ENCODE measurements around the gene TPRG1L. TPM values are rescaled to one million over a fixed set of nuclear protein-coding genes. Genes with fewer than 3 reads are reported as not detected.
"Not testable (repeated sequence)": the region's sequence is repeated elsewhere in the genome, so short reads cannot be mapped to it uniquely, and the experiment has no call there.

TPRG1L gene
- 10.3 and 12.5 TPM in 2 replicates for total RNA-seq

DNA sequence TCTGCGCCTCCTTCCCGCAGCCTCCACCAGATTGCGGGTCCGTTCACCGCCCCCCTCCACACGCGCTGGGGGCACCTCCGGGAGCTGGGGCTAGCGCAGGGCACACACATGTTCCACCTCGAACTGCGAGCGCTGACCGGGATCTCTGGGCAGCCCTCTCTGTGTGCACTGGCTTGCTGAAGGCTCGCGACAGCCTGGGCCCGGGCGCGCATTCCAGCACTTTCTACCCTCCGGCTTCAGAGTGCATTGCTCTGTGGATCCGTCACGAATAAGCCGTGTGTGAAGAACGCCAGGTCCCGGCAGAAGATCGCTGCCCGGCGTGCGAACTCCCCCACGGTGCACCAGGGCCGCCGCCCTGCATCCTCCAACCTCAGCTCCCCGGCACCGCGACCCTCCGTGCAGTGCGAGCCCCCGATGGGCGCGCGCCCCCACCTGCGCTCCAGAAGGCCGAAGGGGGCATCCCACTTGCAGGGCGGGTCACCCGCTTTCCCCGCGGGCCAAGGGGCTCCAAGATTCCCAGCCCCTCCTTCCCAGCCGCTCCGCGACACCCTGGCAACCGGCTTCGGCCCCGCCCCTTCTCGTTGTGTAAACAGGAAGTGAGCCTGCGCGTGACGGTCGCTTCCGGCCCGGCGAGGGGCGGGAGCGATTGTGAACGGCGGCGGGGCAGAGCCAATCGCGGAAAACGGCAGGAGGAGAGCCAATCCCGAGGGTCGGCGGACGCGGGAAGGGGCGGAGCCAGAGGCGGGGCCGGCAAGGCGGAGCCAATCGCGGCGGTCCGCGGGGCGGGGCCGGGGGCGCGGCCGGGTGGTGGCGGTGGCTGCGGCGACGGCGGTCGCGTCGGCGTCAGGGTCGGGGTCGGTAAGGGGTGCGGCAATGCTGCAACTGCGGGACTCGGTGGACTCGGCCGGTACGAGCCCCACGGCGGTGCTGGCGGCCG is at the start of gene TPRG1L:
Gene TPRG1L, plus strand, starts transcription at position 816 of the 937 bp plus-strand sequence. Its CDS starts 58 bp downstream, at position 874.
- Mint-ChIP-seq H3K36me3 (ENCODE audit: low read depth) (peaks cover 6% of the 10 kb centered on the region), H3K4me3 (peak within 1 kb of the TSS; percentile 94), H3K27ac (peak within 1 kb of the TSS; percentile 93), H3K4me1 (ENCODE audit: low read depth) (peaks cover 27% of the 10 kb centered on the region), H3K27me3 (ENCODE audit: insufficient read depth) (peaks cover 8% of the 10 kb centered on the region), H3K9me3 (no peaks in the 10 kb centered on the region)
- peak; percentile 98 for DNase-seq (ENCODE audit: low spot score)
- intact Hi-C loops (cut with micrococcal nuclease), result loop anchor here (1.0 to 10.0 kb wide), 7 partner anchors 26 to 1210 kb away; partner anchors contain the start of genes LRRC47, PEX10, PRXL2B and SMIM1

DNA sequence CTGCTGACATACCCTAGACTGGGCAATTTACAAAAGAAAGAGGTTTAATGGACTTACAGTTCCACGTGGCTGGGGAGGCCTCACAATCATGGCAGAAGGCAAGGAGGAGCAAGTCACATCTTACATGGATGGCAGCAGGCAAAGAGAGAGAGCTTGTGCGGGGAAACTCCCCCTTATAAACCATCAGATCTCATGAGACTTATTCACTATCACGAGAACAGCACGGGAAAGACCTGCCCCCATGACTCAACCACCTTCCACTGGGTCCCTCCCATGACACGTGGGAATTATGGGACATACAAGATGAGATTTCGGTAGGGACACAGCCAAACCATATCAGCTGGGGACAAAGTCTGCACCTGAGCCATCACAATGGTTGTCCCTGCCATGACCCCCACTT is 49.3 kb upstream of the TPRG1L start:
- peak overlapping the region; percentile 50 for H3K27ac Mint-ChIP-seq
- H3K36me3 Mint-ChIP-seq (ENCODE audit: low read depth); H3K27me3 Mint-ChIP-seq (ENCODE audit: insufficient read depth); H3K4me1 Mint-ChIP-seq (ENCODE audit: low read depth); DNase-seq (ENCODE audit: low spot score); H3K4me3 Mint-ChIP-seq; intact Hi-C loops (cut with micrococcal nuclease); H3K9me3 Mint-ChIP-seq: not testable (repeated sequence)

- Mint-ChIP-seq H3K27me3 (ENCODE audit: insufficient read depth) (no peaks in the 10 kb centered on the region), H3K4me3 (no peak overlapping the region), H3K36me3 (ENCODE audit: low read depth) (no peaks in the 10 kb centered on the region), H3K27ac (no peak overlapping the region), H3K9me3 (no peaks in the 10 kb centered on the region), H3K4me1 (ENCODE audit: low read depth) (no peaks in the 10 kb centered on the region)
- intact Hi-C loops (cut with micrococcal nuclease), result no loop called here
- no peak for DNase-seq (ENCODE audit: low spot score)
These were observed 48.8 kb upstream of the TPRG1L start for GRCh38 chr1:3575993-3576392.

DNA sequence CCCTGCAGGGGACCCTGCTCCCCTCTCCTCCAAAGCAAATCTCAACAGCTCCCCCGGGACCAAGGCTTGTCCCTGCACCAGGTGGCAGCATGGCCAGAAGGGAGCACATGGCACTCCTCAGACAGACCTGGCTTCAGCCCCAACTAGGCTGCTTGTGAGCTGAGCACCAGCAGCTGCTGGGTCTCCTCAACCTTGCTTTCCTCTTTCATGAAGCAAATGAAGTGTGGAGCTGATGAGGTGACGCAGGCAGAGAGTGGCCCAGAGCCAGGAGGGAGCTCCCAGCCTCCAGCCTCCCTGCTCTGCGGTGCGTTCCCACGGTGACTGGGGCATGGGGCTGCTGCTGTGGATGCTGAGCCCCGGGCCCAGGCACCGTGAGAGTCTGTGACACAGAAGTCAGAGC is 47.5 kb upstream of the TPRG1L start:
- H3K36me3 Mint-ChIP-seq (ENCODE audit: low read depth), result no peaks in the 10 kb centered on the region
- DNase-seq (ENCODE audit: low spot score), result no peak
- H3K4me1 Mint-ChIP-seq (ENCODE audit: low read depth), result no peaks in the 10 kb centered on the region
- intact Hi-C loops (cut with micrococcal nuclease), result no loop called here
- H3K27ac Mint-ChIP-seq, result no peak overlapping the region
- no peaks in the 10 kb centered on the region for H3K9me3 Mint-ChIP-seq
- no peaks in the 10 kb centered on the region for H3K27me3 Mint-ChIP-seq (ENCODE audit: insufficient read depth)
- no peak overlapping the region for H3K4me3 Mint-ChIP-seq

DNA sequence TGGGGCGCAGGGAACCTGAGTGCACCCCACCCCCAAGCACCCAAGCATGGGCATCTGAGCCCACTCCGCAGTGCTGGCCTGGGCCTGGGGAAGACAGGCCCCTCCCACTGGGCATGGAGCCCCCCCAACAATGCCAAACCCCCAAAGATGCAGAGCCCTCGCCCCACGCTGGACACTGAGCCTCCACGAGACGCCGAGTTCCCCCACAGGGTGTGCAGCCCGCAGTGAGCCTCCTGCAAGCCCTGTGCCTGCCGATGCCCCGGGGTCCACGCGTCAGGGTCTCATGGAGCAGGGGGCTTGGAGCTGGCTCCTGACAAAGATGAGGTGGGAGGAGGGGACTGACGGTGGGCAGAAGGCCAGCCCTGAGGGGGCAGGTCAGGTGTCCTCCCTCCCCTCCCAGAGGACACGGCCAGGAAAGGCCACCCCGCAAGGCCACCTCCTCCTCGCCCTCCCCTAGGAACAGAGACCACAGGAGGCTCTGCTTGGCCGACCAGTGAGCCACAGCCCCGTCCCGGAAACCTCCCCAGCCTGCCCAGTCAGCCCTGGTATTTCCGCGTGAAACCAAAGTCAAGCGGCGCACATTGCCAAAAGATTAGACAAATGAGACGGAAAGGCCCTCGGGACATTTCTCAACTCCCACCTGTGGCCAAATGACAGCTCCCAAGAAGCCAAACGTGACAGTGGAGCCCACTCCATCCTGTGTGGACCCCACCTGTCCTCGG is 46.9 kb upstream of the TPRG1L start:
- no peaks in the 10 kb centered on the region for H3K9me3 Mint-ChIP-seq
- H3K27me3 Mint-ChIP-seq (ENCODE audit: insufficient read depth), result no peaks in the 10 kb centered on the region
- H3K27ac Mint-ChIP-seq, result no peak overlapping the region
- no peak overlapping the region for H3K4me3 Mint-ChIP-seq
- no peaks in the 10 kb centered on the region for H3K36me3 Mint-ChIP-seq (ENCODE audit: low read depth)
- no peaks in the 10 kb centered on the region for H3K4me1 Mint-ChIP-seq (ENCODE audit: low read depth)
- intact Hi-C loops (cut with micrococcal nuclease), result no loop called here
- no peak for DNase-seq (ENCODE audit: low spot score)

DNA sequence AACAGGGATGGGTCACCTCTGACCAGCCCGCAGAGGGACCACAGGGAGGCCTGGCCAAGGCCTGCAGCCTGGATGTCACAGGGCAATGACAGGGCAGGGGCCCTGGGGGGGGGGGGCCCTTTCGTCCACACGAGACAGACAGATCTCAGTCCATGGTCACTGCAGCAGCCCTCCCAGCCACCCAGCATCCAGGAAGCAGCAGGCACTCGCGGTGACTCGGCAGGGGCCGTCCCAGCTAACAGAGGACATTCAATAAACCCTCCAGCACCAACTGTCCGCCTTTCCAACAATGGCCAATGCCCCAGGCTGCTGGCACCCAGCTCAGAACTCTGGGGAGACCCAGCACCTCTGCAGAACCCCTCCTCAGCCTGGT is 46.4 kb upstream of the TPRG1L start:
- H3K4me1 Mint-ChIP-seq (ENCODE audit: low read depth), result no peaks in the 10 kb centered on the region
- no peak overlapping the region for H3K27ac Mint-ChIP-seq
- H3K9me3 Mint-ChIP-seq, result no peaks in the 10 kb centered on the region
- H3K36me3 Mint-ChIP-seq (ENCODE audit: low read depth), result no peaks in the 10 kb centered on the region
- no peaks in the 10 kb centered on the region for H3K27me3 Mint-ChIP-seq (ENCODE audit: insufficient read depth)
- intact Hi-C loops (cut with micrococcal nuclease), result no loop called here
- no peak for DNase-seq (ENCODE audit: low spot score)
- H3K4me3 Mint-ChIP-seq, result no peak overlapping the region

DNA sequence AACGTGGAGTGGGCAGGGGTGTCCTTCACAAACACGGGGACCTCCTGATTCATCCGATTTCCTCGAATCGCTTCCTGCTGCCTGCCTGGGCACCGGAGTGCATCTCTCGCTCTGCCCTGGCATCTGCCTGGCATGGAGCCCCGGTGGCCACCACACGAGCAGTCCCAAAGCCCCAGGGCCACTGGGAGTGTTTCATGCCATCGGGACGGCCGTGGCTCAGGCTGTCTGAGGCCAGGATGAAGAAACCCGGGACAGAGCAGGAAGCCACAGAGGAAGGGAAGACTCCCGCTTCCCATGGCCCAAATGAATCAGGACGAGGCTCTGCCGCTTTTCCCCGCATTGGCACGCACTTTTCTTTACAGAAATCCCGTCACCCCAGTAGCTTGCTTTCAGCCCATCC is 45.9 kb upstream of the TPRG1L start:
- Mint-ChIP-seq H3K4me3 (no peak overlapping the region), H3K9me3 (no peaks in the 10 kb centered on the region), H3K4me1 (ENCODE audit: low read depth) (no peaks in the 10 kb centered on the region), H3K36me3 (ENCODE audit: low read depth) (no peaks in the 10 kb centered on the region), H3K27ac (no peak overlapping the region), H3K27me3 (ENCODE audit: insufficient read depth) (no peaks in the 10 kb centered on the region)
- no peak for DNase-seq (ENCODE audit: low spot score)
- intact Hi-C loops (cut with micrococcal nuclease), result no loop called here

- Mint-ChIP-seq H3K36me3 (ENCODE audit: low read depth) (no peaks in the 10 kb centered on the region), H3K4me1 (ENCODE audit: low read depth) (no peaks in the 10 kb centered on the region), H3K27ac (no peak overlapping the region), H3K4me3 (no peak overlapping the region), H3K27me3 (ENCODE audit: insufficient read depth) (no peaks in the 10 kb centered on the region), H3K9me3 (peaks cover 2% of the 10 kb centered on the region)
- DNase-seq (ENCODE audit: low spot score), result no peak
- intact Hi-C loops (cut with micrococcal nuclease), result no loop called here
These were observed 45.2 kb upstream of the TPRG1L start for GRCh38 chr1:3579626-3580025.

- intact Hi-C loops (cut with micrococcal nuclease), result no loop called here
- DNase-seq (ENCODE audit: low spot score), result no peak
- H3K27me3 Mint-ChIP-seq (ENCODE audit: insufficient read depth), result no peaks in the 10 kb centered on the region
- no peak overlapping the region for H3K27ac Mint-ChIP-seq
- peaks cover 2% of the 10 kb centered on the region for H3K9me3 Mint-ChIP-seq
- no peaks in the 10 kb centered on the region for H3K36me3 Mint-ChIP-seq (ENCODE audit: low read depth)
- H3K4me1 Mint-ChIP-seq (ENCODE audit: low read depth), result no peaks in the 10 kb centered on the region
- no peak overlapping the region for H3K4me3 Mint-ChIP-seq
These were observed 44.6 kb upstream of the TPRG1L start for GRCh38 chr1:3580231-3580630.

DNA sequence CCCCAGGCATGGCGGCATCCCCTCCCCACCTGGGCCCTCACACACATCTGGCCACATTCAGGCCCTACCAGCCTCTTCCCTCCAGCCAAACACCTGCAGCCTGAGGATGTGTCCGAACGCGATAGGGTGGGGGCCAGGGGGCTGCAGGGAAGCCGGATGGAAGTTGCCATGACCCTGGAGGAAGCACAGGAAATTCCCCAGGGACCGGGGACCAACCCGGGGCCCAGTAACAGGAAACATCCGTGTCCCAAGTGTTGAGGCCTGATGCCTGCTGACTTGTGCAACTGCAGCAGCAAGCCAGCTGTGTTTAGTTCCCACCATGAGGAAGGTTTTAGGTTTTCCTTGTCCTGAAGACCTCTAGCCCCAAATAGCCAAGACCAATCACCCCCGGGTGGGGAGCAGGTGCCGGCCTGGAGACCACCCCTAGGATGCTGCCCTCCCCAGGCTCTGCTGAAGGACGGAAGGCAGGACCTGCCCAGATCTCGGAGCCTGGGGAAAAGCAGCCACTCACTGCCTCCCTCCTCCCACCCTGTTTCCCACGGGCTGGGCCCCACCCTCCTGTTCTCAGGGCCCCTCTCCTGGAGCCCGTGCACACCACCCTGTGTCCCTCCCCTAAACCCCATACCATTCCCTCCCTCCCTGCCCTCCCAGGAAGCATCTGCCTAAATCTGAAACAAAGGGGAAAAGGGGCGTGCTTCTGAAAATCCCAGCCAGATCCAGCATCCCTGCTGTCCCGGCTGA is 43.3 kb upstream of the TPRG1L start:
- H3K4me1 Mint-ChIP-seq (ENCODE audit: low read depth), result no peaks in the 10 kb centered on the region
- H3K9me3 Mint-ChIP-seq, result peaks cover 2% of the 10 kb centered on the region
- H3K27ac Mint-ChIP-seq, result no peak overlapping the region
- intact Hi-C loops (cut with micrococcal nuclease), result no loop called here
- H3K27me3 Mint-ChIP-seq (ENCODE audit: insufficient read depth), result no peaks in the 10 kb centered on the region
- no peak overlapping the region for H3K4me3 Mint-ChIP-seq
- DNase-seq (ENCODE audit: low spot score), result no peak
- H3K36me3 Mint-ChIP-seq (ENCODE audit: low read depth), result no peaks in the 10 kb centered on the region

GRCh38 chr1:3583751-3584150 is 41.1 kb upstream of the TPRG1L start:
- H3K27me3 Mint-ChIP-seq (ENCODE audit: insufficient read depth); H3K4me3 Mint-ChIP-seq; intact Hi-C loops (cut with micrococcal nuclease); H3K4me1 Mint-ChIP-seq (ENCODE audit: low read depth); H3K27ac Mint-ChIP-seq; H3K36me3 Mint-ChIP-seq (ENCODE audit: low read depth); DNase-seq (ENCODE audit: low spot score); H3K9me3 Mint-ChIP-seq: not testable (repeated sequence)

- H3K36me3 Mint-ChIP-seq (ENCODE audit: low read depth), result no peaks in the 10 kb centered on the region
- no peak overlapping the region for H3K4me3 Mint-ChIP-seq
- peaks cover 2% of the 10 kb centered on the region for H3K9me3 Mint-ChIP-seq
- DNase-seq (ENCODE audit: low spot score), result no peak
- H3K4me1 Mint-ChIP-seq (ENCODE audit: low read depth), result no peaks in the 10 kb centered on the region
- no peak overlapping the region for H3K27ac Mint-ChIP-seq
- intact Hi-C loops (cut with micrococcal nuclease), result no loop called here
- H3K27me3 Mint-ChIP-seq (ENCODE audit: insufficient read depth), result no peaks in the 10 kb centered on the region
These were observed 39.9 kb upstream of the TPRG1L start for GRCh38 chr1:3584915-3585314.
